Stomach (tissue), 9 donors: ENCODE data around the gene TMEM8B. TPM values are rescaled to one million over a fixed set of nuclear protein-coding genes. Genes with fewer than 3 reads are reported as not detected.

ENCODE experiments used
- DNase-seq, 2 donors: peaks; one replicate each; pipeline versions ENCODE4 v3.0.0 to v3.0.0-alpha.2; 2013 to 2019
- H3K27ac ChIP-seq, 5 donors: fragments of 200-600 bp in 4 of 5; sonication (generic) in 4 of 5; one replicate each; pipeline ENCODE4 v1.5.1; 2013 to 2019; ENCODE audit warnings: mild to moderate bottlenecking in 1 of 5, moderate library complexity in 1 of 5
- H3K27me3 ChIP-seq, 3 donors: fragments of 200-600 bp; sonication (generic); one replicate each; pipeline ENCODE4 v1.5.1; 2017 to 2019; ENCODE audit warnings: mixed run types in 1 of 3
- H3K36me3 ChIP-seq, 4 donors: fragments of 200-600 bp; sonication (generic); 1 replicate in 3 of 4; 2 replicates in 1 of 4; pipeline ENCODE4 v1.5.1; 2016 to 2019
- H3K4me1 ChIP-seq, 4 donors: fragments of 200-600 bp; sonication (generic); one replicate each; pipeline ENCODE4 v1.5.1; 2016 to 2019
- H3K4me3 ChIP-seq, 4 donors: fragments of 200-600 bp; sonication (generic) in 3 of 4; one replicate each; pipeline ENCODE4 v1.5.1; 2016 to 2019; ENCODE audit warnings: mild to moderate bottlenecking in 1 of 4
- H3K9me3 ChIP-seq, 4 donors: fragments of 200-600 bp; sonication (generic); one replicate each; pipeline ENCODE4 v1.5.1; 2016 to 2019
- EP300 ChIP-seq: sonication (generic); formaldehyde crosslinking; IDR thresholded peaks from one replicate; pipeline ENCODE4 v1.6.1; 2017; ENCODE audit warnings: antibody characterized with exemption
- POLR2A ChIP-seq, 4 donors: fragments of 450-650 bp; IDR thresholded peaks; one replicate each; pipeline ENCODE4 v1.6.1; 2016; ENCODE audit warnings: antibody characterized with exemption in 4 of 4, control low read depth in 2 of 4, mild to moderate bottlenecking in 1 of 4, moderate library complexity in 1 of 4
- POLR2AphosphoS5 ChIP-seq, 3 donors: sonication (generic); formaldehyde crosslinking; IDR thresholded peaks; one replicate each; pipeline ENCODE4 v1.6.1; 2016; ENCODE audit warnings: antibody characterized with exemption in 3 of 3
- WGBS, 5 donors: extraction: QIAGEN DNeasy Blood & Tissue Kit in 3 of 5; methylation state at CpG; one replicate each; pipeline versions ENCODE4 v1.1.5 to v1.1.7; 2013 to 2018; 5-methylcytosine and 5-hydroxymethylcytosine counted together
- intact Hi-C: fragments of 100-400 bp; cut with DNase I; formaldehyde crosslinking; loops from one replicate; pipeline ENCODE4 v1.15.1; 2023; ENCODE audit warnings: low total_unique reads
- polyA plus RNA-seq, 3 donors: library from polyadenylated mRNA; stranded (reverse); fragments of 200-250 nt; gene quantifications; one replicate each; pipeline ENCODE4 v1.2.3, GENCODE V29; 2013
- total RNA-seq, 5 donors: library from RNA; depleted of rRNA; stranded (reverse); fragments of >200 nt; gene quantifications; one replicate each; pipeline versions ENCODE4 v1.1.0 to v1.2.3, GENCODE V29; 2014 to 2016
- TF ChIP-seq, protein P1 (sequence below), 7 experiments: fragments of 450-650 bp in 4 of 7; fragments of 200-600 bp in 3 of 7; sonication (generic) in 3 of 7; IDR thresholded peaks; one replicate each; pipeline ENCODE4 v1.5.1; 2016 to 2019; ENCODE audit warnings: antibody characterized with exemption in 7 of 7, control low read depth in 2 of 7, mild to moderate bottlenecking in 1 of 7
- donor health status: healthy with polysubstance abuse.
- donor health status: Bipolar disorder and iron deficiency.
- donor health status: healthy.

TMEM8B gene
- total and polyA plus RNA-seq, 8 donors, result 4.6 to 81.4 (median 8.1) TPM

DNA sequence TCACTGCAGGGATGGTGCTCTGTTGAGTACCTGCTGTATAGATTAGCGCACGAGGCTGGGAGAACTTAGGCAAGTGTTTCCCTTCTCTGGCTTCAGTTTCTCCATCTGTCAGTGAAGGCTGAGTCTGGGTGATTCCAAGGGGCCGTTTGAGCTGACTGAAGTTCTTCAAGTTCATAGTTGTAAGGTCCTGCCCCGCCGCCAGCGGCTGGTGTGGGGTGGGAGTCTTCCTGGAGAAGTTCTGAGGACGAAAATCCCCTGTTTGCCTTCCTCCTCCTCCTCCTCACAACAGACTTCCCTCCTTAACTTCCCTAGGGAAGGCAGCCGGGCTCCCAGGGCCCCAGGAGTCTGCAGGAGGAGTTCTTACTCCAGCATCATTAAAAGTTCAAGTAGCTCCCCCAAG is 75.3 kb downstream of the TMEM8B start:
- no peaks in the 10 kb centered on the region for H3K9me3 ChIP-seq
- H3K27ac ChIP-seq, result peak overlapping the region in 2 of 5 donors; percentile 86 to 94
- H3K4me3 ChIP-seq, result no peak overlapping the region
- TF ChIP-seq EP300 (no peak), POLR2A (IDR thresholded peaks at IDR 0.05) (no peak), POLR2AphosphoS5 (IDR thresholded peaks at IDR 0.05) (no peak)
- TF ChIP-seq, protein P1, sequence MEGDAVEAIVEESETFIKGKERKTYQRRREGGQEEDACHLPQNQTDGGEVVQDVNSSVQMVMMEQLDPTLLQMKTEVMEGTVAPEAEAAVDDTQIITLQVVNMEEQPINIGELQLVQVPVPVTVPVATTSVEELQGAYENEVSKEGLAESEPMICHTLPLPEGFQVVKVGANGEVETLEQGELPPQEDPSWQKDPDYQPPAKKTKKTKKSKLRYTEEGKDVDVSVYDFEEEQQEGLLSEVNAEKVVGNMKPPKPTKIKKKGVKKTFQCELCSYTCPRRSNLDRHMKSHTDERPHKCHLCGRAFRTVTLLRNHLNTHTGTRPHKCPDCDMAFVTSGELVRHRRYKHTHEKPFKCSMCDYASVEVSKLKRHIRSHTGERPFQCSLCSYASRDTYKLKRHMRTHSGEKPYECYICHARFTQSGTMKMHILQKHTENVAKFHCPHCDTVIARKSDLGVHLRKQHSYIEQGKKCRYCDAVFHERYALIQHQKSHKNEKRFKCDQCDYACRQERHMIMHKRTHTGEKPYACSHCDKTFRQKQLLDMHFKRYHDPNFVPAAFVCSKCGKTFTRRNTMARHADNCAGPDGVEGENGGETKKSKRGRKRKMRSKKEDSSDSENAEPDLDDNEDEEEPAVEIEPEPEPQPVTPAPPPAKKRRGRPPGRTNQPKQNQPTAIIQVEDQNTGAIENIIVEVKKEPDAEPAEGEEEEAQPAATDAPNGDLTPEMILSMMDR (IDR thresholded peaks at IDR 0.05), result no peak
- no peaks in the 10 kb centered on the region for H3K36me3 ChIP-seq
- DNase-seq, result no peak
- H3K4me1 ChIP-seq, result peaks cover 47 to 61% (median 50%) of the 10 kb centered on the region in 4 donors
- peaks cover 0 to 7% (median 0%) of the 10 kb centered on the region in 3 donors for H3K27me3 ChIP-seq
- 72 to 84% (median 79%) methylated on average over 8 of the region's 8 CpGs for WGBS, 5 donors
- intact Hi-C loops, result no loop called here

DNA sequence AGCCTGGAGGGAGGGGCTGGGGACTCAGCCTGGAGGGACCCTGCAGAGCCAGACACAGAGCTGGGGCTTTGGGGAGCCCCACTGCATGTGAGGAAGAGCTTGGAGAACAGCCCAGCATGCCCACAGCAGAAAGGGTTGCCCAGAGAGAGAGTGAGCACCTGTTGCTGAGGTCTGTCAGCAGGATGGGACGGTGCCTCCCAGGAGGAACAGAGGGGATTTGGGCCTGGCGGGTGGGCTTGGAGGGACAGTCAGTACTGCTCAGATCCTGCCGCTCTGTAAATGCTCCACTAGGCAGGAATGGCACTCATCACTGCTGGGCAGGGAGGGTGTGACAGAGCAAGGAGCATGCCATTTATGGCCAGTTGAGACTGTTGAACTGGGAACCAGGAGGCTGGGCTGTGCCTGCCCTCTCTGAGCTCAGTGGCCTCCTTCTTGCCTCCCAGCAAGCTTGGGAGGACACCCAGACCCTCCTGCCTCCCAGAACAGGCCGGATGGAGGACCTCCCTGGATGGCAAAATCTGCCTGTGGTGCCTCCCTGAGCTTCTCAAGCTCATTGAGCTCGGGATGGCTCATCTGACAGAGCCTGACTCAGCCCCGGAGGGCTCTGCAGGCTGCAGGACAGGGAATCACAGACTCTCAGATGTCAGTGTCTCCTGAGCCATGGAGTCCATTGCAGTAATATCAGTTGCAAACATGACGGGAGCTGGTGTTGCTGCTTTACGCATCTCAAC is 76.2 kb downstream of the TMEM8B start:
- no peak overlapping the region for H3K4me3 ChIP-seq
- intact Hi-C loops, result loop anchor here (5.0 kb wide), 1 partner anchor 42 kb away; no protein-coding TSS in a partner anchor
- DNase-seq, result no peak

DNA sequence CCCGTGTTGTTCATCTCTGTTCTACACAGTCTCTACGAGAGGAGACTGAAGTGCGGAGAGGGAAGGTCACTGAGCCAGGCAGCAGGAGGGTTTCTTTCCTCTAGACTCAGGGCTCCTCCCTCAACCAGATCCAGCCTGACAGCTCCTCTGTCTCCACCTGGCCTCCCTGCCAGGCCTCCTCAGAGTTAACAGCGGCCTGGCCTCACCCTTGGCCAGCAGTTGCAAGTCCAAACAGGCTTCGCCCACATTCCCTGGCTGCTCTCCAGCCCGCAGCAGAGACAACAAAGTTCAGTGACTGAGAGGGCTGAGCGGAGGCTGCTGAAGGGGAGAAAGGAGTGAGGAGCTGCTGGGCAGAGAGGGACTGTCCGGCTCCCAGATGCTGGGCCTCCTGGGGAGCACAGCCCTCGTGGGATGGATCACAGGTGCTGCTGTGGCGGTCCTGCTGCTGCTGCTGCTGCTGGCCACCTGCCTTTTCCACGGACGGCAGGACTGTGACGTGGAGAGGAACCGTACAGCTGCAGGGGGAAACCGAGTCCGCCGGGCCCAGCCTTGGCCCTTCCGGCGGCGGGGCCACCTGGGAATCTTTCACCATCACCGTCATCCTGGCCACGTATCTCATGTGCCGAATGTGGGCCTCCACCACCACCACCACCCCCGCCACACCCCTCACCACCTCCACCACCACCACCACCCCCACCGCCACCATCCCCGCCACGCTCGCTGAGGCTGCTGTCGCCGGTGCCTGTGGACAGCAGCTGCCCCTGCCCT is 77.1 kb downstream of the TMEM8B start, which contains the start of gene HRCT1:
Gene HRCT1 (plus strand): TSS at position 291 of the 768 bp plus-strand sequence. CDS start 86 bp downstream, at position 377.
- no peaks in the 10 kb centered on the region for H3K9me3 ChIP-seq
- intact Hi-C loops, result loop anchor here (5.0 kb wide), 1 partner anchor 41 kb away; no protein-coding TSS in a partner anchor
- H3K27me3 ChIP-seq, result peaks cover 0 to 6% (median 0%) of the 10 kb centered on the region in 3 donors
- no peaks in the 10 kb centered on the region for H3K36me3 ChIP-seq
- peak; percentile 66 to 88 (median 85) for TF ChIP-seq POLR2AphosphoS5 (IDR thresholded peaks at IDR 0.05)
- TF ChIP-seq, protein P1 (IDR thresholded peaks at IDR 0.05), result no peak
- no peak for TF ChIP-seq POLR2A (IDR thresholded peaks at IDR 0.05)
- TF ChIP-seq EP300, result no peak
- H3K4me1 ChIP-seq, result peaks cover 62 to 79% (median 68%) of the 10 kb centered on the region in 4 donors
- peak within 1 kb of the TSS; percentile 73 to 94 (median 89) for H3K27ac ChIP-seq
- WGBS, 5 donors, result 28 to 52% (median 40%) methylated on average over 23 to 30 of the region's 30 CpGs
- peak within 1 kb of the TSS; percentile 16 to 23 (median 17) for H3K4me3 ChIP-seq
- DNase-seq, result peak; percentile 96

More for the DNA sequence above, 76.2 kb downstream of the TMEM8B start:
- H3K9me3 ChIP-seq, result no peaks in the 10 kb centered on the region
- WGBS, 5 donors, result 69 to 82% (median 71%) methylated on average over 4 to 8 of the region's 8 CpGs
- no peak for TF ChIP-seq POLR2AphosphoS5 (IDR thresholded peaks at IDR 0.05)
- TF ChIP-seq, protein P1 (IDR thresholded peaks at IDR 0.05), result no peak
- no peak for TF ChIP-seq POLR2A (IDR thresholded peaks at IDR 0.05)
- TF ChIP-seq EP300, result no peak
- peak overlapping the region; percentile 11 to 94 (median 89) for H3K27ac ChIP-seq
- peaks cover 55 to 70% (median 59%) of the 10 kb centered on the region in 4 donors for H3K4me1 ChIP-seq
- H3K27me3 ChIP-seq, result peaks cover 0 to 7% (median 0%) of the 10 kb centered on the region in 3 donors
- H3K36me3 ChIP-seq, result no peaks in the 10 kb centered on the region
